Parathyroid adenoma (tissue), 2 donors: ENCODE measurements around the gene HPSE.

Experiments
- H2AFZ ChIP-seq: fragments of 300-600 bp; sonication (generic); one replicate; pipeline ENCODE4 v1.7.0; 2017; ENCODE audit warnings: antibody characterized with exemption, mild to moderate bottlenecking
- H3K27ac ChIP-seq: fragments of 300-600 bp; sonication (generic); one replicate; pipeline ENCODE4 v1.7.0; 2017
- H3K27me3 ChIP-seq: fragments of 300-600 bp; sonication (generic); one replicate; pipeline ENCODE4 v1.7.0; 2017; ENCODE audit warnings: low read length; ENCODE audit not compliant: control insufficient read depth, insufficient read depth
- H3K36me3 ChIP-seq: fragments of 300-600 bp; sonication (generic); one replicate; pipeline ENCODE4 v1.7.0; 2017; ENCODE audit warnings: low read length; ENCODE audit not compliant: control insufficient read depth, insufficient read depth
- H3K4me1 ChIP-seq: fragments of 300-600 bp; sonication (generic); one replicate; pipeline ENCODE4 v1.7.0; 2017; ENCODE audit warnings: control low read depth
- H3K4me2 ChIP-seq: fragments of 300-600 bp; sonication (generic); one replicate; pipeline ENCODE4 v1.7.0; 2017; ENCODE audit warnings: low read length
- H3K4me3 ChIP-seq: fragments of 300-600 bp; sonication (generic); one replicate; pipeline ENCODE4 v1.7.0; 2017; ENCODE audit warnings: low read depth, low read length
- H3K79me2 ChIP-seq: fragments of 300-600 bp; sonication (generic); one replicate; pipeline ENCODE4 v1.7.0; 2017; ENCODE audit warnings: control low read depth
- H3K9ac ChIP-seq: fragments of 300-600 bp; sonication (generic); one replicate; pipeline ENCODE4 v1.7.0; 2017; ENCODE audit warnings: mild to moderate bottlenecking
- H3K9me3 ChIP-seq: fragments of 300-600 bp; sonication (generic); one replicate; pipeline ENCODE4 v1.7.0; 2017; ENCODE audit warnings: low read length; ENCODE audit not compliant: control insufficient read depth
- TF ChIP-seq, protein P1 (sequence below): fragments of 300-600 bp; sonication (generic); IDR thresholded peaks from one replicate; pipeline ENCODE4 v1.7.0; 2017; ENCODE audit warnings: antibody characterized with exemption, mild to moderate bottlenecking
- donor health status: primary hyperparathyroidism.

The HPSE gene

DNA sequence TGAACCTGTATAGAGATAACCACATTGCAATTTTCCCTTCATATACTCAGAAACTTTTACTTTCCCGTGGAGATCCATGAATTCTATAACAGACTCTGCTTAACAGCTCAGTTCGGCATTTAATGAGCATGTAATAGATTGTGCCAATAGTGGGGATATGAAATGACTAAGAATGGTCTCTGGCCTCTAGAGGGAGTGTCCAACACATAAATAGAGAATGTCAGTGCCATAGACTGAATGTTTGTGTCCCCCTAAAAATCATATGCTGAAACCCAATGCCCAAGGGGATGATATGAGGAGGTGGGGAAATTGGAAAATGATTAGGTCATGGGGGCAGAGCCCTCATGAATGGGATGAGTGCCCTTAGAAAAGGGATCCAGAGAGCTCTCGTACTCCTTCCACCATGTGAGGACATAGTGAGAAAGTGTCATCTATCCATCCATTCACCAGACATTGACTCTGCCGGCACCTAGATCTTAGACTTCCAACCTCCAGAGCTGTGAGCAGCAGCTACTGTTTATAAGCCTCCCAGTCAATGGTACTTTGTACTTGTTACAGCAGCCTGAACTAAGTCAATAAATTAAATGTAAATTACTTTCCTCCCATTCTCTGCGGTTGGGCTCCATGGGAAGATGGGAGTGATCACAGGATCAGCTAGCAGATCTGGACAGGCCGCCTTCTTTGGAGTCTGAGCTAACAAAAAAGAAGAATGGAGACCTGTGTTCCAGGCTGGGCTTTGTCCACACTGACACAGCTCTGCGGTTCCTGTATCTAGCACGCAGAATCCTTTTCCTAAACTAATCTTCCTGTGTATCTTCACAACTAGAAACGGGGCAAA lies 28.1 kb upstream of the HPSE start:
- Histone ChIP-seq H3K79me2 (no peaks in the 10 kb centered on the region), H3K4me1 (no peaks in the 10 kb centered on the region), H3K4me2 (no peak overlapping the region), H3K9me3 (no peaks in the 10 kb centered on the region), H3K27me3 (no peaks in the 10 kb centered on the region), H3K27ac (no peak overlapping the region), H3K9ac (no peak overlapping the region), H3K4me3 (no peak overlapping the region), H2AFZ (no peak overlapping the region), H3K36me3 (no peaks in the 10 kb centered on the region)
- TF ChIP-seq, protein P1, sequence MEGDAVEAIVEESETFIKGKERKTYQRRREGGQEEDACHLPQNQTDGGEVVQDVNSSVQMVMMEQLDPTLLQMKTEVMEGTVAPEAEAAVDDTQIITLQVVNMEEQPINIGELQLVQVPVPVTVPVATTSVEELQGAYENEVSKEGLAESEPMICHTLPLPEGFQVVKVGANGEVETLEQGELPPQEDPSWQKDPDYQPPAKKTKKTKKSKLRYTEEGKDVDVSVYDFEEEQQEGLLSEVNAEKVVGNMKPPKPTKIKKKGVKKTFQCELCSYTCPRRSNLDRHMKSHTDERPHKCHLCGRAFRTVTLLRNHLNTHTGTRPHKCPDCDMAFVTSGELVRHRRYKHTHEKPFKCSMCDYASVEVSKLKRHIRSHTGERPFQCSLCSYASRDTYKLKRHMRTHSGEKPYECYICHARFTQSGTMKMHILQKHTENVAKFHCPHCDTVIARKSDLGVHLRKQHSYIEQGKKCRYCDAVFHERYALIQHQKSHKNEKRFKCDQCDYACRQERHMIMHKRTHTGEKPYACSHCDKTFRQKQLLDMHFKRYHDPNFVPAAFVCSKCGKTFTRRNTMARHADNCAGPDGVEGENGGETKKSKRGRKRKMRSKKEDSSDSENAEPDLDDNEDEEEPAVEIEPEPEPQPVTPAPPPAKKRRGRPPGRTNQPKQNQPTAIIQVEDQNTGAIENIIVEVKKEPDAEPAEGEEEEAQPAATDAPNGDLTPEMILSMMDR = no peak

DNA sequence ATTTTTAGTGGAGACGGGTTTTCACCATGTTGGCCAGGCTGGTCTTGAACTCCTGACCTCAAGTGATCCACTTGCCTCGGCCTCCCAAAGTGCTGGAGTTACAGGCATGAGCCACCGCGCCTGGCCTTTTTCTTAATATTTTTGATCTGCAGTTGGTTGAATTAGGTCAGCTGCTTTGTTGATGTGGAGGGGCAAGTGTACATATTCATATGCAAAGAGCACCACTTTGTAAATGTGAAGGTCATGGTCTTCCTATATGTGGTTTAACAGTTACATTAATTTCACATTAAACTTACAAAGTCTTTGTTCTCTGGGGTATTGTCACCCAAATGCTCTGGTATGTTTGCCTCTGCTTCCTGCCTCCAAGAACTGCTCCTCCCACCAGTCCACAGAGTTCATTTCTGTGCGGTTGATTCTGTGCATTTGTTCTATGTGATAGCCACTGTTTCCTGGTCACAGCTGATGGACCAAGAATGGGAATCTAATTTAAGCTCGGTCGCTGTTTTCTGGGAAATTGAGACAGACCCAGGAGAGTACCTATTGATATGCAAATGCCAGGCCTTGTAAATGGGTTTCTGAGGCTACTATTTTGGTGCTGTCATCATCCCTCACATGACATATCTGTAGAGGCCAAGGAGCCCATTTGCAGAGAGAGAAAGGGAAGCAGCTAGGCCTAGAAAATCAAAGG lies 26.9 kb upstream of the HPSE start:
- no peak overlapping the region for H3K4me3 ChIP-seq
- H3K27me3 ChIP-seq = no peaks in the 10 kb centered on the region
- no peaks in the 10 kb centered on the region for H3K9me3 ChIP-seq
- H3K4me1 ChIP-seq = peaks cover 3% of the 10 kb centered on the region
- no peak overlapping the region for H3K4me2 ChIP-seq
- H3K79me2 ChIP-seq = no peaks in the 10 kb centered on the region
- TF ChIP-seq, protein P1 = no peak
- H3K36me3 ChIP-seq = no peaks in the 10 kb centered on the region
- no peak overlapping the region for H2AFZ ChIP-seq
- H3K9ac ChIP-seq = no peak overlapping the region
- no peak overlapping the region for H3K27ac ChIP-seq

DNA sequence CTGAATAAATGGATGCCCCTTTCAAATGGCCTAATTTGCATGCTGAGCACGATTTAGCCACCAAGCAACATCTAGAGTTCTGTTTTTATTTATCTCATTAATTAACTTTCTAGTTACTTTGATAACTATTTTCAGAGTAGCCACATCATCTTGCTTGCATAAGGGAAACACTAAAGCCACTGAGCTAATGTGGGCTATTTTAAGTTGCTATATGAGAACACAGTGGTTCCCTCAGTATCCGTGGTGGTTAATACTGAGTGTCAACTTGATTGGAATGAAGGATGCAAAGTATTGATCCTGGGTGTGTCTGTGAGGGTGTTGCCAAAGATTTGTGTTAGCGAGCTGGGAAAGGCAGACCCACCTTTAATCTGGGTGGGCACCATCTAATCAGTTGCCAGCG lies 25.4 kb upstream of the HPSE start:
- H3K79me2 ChIP-seq = no peaks in the 10 kb centered on the region
- TF ChIP-seq, protein P1 = no peak
- no peak overlapping the region for H3K4me3 ChIP-seq
- no peak overlapping the region for H3K27ac ChIP-seq
- H3K9ac ChIP-seq = no peak overlapping the region
- H3K4me1 ChIP-seq = peaks cover 3% of the 10 kb centered on the region
- H3K9me3 ChIP-seq = no peaks in the 10 kb centered on the region
- H3K36me3 ChIP-seq = no peaks in the 10 kb centered on the region
- no peak overlapping the region for H3K4me2 ChIP-seq
- no peaks in the 10 kb centered on the region for H3K27me3 ChIP-seq
- no peak overlapping the region for H2AFZ ChIP-seq

DNA sequence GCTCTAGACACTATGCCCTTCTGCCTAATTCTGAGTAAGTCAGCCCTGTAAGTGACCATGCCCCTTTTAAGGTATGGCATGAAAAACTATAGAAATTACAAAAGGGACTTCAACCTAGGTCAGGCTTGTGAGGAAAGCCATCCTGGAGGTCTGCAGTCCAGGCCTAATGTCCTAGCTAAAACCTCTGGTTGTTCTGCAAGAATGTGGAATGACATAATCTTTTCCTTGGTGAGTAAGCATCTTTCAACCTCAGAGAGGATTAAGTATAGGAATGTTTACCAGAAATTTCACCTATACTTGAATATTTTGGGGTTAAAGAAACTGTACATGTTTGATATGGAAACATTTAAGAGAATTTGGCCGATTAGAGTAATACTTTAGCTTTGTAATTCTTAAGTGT lies 23.8 kb upstream of the HPSE start:
- no peak overlapping the region for H3K27ac ChIP-seq
- H3K4me3 ChIP-seq = no peak overlapping the region
- no peaks in the 10 kb centered on the region for H3K27me3 ChIP-seq
- peaks cover 3% of the 10 kb centered on the region for H3K9me3 ChIP-seq
- H3K79me2 ChIP-seq = no peaks in the 10 kb centered on the region
- no peak overlapping the region for H3K9ac ChIP-seq
- TF ChIP-seq, protein P1 = no peak
- H3K36me3 ChIP-seq = no peaks in the 10 kb centered on the region
- peaks cover 3% of the 10 kb centered on the region for H3K4me1 ChIP-seq
- H3K4me2 ChIP-seq = no peak overlapping the region
- H2AFZ ChIP-seq = no peak overlapping the region
